Right lobe of liver (tissue), 6 donors: Measurements from ENCODE around the gene MOCOS. TPM values are rescaled to one million over a fixed set of nuclear protein-coding genes. Genes with fewer than 3 reads are reported as not detected.

Experiments
- ATAC-seq, 4 donors: fragments of 200-7000 bp; cut with Tn5 transposase; one replicate each; pipeline ENCODE4 v1.9.1; 2020; ENCODE audit warnings: mild to moderate bottlenecking in 4 of 4, moderate library complexity in 4 of 4
- DNase-seq, 3 donors: peaks; one replicate each; pipeline ENCODE4 v3.0.0-alpha.2; 2020
- H3K27ac ChIP-seq, 3 donors: fragments of 200-600 bp; one replicate each; pipeline ENCODE4 v1.8.0; 2022
- H3K27me3 ChIP-seq, 2 donors: fragments of 200-600 bp; one replicate each; pipeline ENCODE4 v1.8.0; 2022
- H3K36me3 ChIP-seq, 4 donors: fragments of 200-600 bp; sonication (generic) in 1 of 4; one replicate each; pipeline versions ENCODE4 v1.5.1 to v1.8.0; 2017 to 2022; ENCODE audit warnings: control low read depth in 1 of 4
- H3K4me1 ChIP-seq, 4 donors: fragments of 200-600 bp; sonication (generic) in 1 of 4; one replicate each; pipeline versions ENCODE4 v1.5.1 to v1.8.0; 2017 to 2022; ENCODE audit warnings: control low read depth in 1 of 4
- H3K4me3 ChIP-seq, 3 donors: fragments of 200-600 bp; one replicate each; pipeline ENCODE4 v1.8.0; 2022
- H3K9me3 ChIP-seq, 4 donors: fragments of 200-600 bp; sonication (generic) in 1 of 4; one replicate each; pipeline versions ENCODE4 v1.5.1 to v1.8.0; 2017 to 2022; ENCODE audit warnings: control low read depth in 1 of 4
- POLR2A ChIP-seq: fragments of 450-650 bp; IDR thresholded peaks from one replicate; pipeline ENCODE4 v1.6.1; 2017; ENCODE audit warnings: antibody characterized with exemption, mild to moderate bottlenecking
- WGBS: methylation state at CpG from one replicate; pipeline ENCODE4 v1.1.6; 2018; ENCODE audit warnings: low coverage, low lambda C conversion rate; ENCODE audit not compliant: insufficient coverage; ENCODE audit errors: missing lambda C conversion rate; 5-methylcytosine and 5-hydroxymethylcytosine counted together
- intact Hi-C, 2 donors: fragments of 100-400 bp; cut with DNase I; formaldehyde crosslinking; loops; one replicate each; pipeline versions ENCODE4 v1.11.2 to v1.14.1; 2022
- total RNA-seq, 6 experiments: library from RNA; depleted of rRNA in 2 of 6; stranded (reverse); fragments of >200 nt in 2 of 6; fragmentation: NEBNext Ultra II Directional in 3 of 6; extraction: Animal tissue kit (Norgen Biotek cat#: 25700) in 3 of 6; gene quantifications; one replicate each; pipeline versions ENCODE4 v1.1.0 to v1.2.4, GENCODE V29; 2016 to 2023
- TF ChIP-seq, protein P1 (sequence below), 4 donors: fragments of 200-600 bp in 3 of 4; fragments of 450-650 bp in 1 of 4; IDR thresholded peaks; one replicate each; pipeline versions ENCODE4 v1.5.1 to v1.8.0; 2016 to 2022; ENCODE audit warnings: antibody characterized with exemption in 4 of 4, mild to moderate bottlenecking in 2 of 4
- donor health status: DM: no; HTN: yes; CAD: no.
- donor health status: DM: no; HTN: no; CAD: no.
- donor health status: DM: no; HTN: no; CAD: no.
- donor health status: DM: no; HTN: yes; CAD: no.
- donor health status: DM: no; HTN: yes; CAD: no.

MOCOS gene
- total RNA-seq, 6 experiments from 2014 or later = 12.2 to 35.2 (median 25.2) TPM

DNA sequence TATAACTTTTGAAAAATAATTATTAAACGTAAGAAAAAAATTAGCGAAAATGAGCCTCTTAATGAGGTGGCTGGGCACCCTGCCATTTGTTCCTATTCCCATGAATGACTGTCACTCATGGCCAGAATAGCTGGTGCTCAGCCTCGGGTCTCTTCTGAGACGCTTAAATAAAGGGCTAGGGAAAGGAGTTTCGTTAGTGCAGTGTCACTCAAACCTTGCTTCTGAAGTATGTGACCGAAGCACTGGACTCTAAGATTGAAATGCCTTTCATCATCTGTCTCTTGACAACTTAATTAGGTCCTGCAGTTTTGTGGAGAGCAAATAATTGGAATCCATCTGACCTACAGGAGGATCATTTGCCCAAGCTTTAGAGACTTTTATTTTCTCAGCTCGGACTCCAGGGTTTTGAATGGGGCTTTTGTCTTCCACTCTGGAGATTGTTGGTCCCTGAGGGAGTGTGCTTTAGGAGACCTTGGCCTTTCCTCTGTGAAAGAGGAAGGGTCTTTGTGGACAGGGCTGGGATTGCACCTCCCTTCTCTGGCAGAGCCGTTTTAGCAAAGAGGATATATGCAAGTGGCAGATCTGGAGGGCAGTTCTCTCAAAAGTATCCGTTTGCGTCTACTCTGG, 67.9 kb downstream of the MOCOS start:
- H3K36me3 ChIP-seq = peaks cover 0 to 39% (median 5%) of the 10 kb centered on the region in 4 donors
- ATAC-seq (no peak), DNase-seq (no peak)
- H3K27ac ChIP-seq = no peak overlapping the region
- H3K9me3 ChIP-seq = no peaks in the 10 kb centered on the region
- WGBS = 80% methylated on average over 7 of the region's 10 CpGs
- no peaks in the 10 kb centered on the region for H3K27me3 ChIP-seq
- H3K4me3 ChIP-seq = no peak overlapping the region
- no peaks in the 10 kb centered on the region for H3K4me1 ChIP-seq
- intact Hi-C loops = no loop called here
- TF ChIP-seq, protein P1, sequence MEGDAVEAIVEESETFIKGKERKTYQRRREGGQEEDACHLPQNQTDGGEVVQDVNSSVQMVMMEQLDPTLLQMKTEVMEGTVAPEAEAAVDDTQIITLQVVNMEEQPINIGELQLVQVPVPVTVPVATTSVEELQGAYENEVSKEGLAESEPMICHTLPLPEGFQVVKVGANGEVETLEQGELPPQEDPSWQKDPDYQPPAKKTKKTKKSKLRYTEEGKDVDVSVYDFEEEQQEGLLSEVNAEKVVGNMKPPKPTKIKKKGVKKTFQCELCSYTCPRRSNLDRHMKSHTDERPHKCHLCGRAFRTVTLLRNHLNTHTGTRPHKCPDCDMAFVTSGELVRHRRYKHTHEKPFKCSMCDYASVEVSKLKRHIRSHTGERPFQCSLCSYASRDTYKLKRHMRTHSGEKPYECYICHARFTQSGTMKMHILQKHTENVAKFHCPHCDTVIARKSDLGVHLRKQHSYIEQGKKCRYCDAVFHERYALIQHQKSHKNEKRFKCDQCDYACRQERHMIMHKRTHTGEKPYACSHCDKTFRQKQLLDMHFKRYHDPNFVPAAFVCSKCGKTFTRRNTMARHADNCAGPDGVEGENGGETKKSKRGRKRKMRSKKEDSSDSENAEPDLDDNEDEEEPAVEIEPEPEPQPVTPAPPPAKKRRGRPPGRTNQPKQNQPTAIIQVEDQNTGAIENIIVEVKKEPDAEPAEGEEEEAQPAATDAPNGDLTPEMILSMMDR (IDR thresholded peaks at IDR 0.05) = no peak
- TF ChIP-seq POLR2A = no peak

DNA sequence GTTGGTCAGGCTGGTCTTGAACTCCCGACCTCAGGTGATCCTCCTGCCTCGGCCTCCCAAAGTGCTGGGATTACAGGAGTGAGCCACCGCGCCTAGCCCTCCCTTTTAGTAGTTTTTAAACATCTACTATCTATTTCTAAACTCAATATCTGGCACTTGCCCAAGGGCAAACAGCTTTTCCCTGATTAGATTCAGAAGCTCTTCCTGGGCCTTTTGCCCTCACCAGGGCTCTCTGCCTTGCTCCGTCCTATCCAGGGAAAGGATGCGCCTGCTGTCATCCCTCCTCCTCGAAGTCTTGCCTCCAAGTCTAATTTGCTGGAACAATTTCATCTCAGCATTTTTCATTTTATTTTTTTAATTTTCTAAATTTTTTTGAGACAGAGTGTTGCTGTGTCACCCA, 68.8 kb downstream of the MOCOS start:
- H3K27me3 ChIP-seq = no peaks in the 10 kb centered on the region
- TF ChIP-seq, protein P1 (IDR thresholded peaks at IDR 0.05) = no peak
- no peak for TF ChIP-seq POLR2A
- WGBS = 60% methylated on average over 7 of the region's 7 CpGs
- no peaks in the 10 kb centered on the region for H3K9me3 ChIP-seq
- DNase-seq = peak in 1 of 3 donors; percentile 53
- H3K4me1 ChIP-seq = no peaks in the 10 kb centered on the region
- peaks cover 0 to 30% (median 6%) of the 10 kb centered on the region in 4 donors for H3K36me3 ChIP-seq
- peak; percentile 59 to 75 (median 64) for ATAC-seq
- H3K27ac ChIP-seq = no peak overlapping the region
- no peak overlapping the region for H3K4me3 ChIP-seq
- intact Hi-C loops = no loop called here

DNA sequence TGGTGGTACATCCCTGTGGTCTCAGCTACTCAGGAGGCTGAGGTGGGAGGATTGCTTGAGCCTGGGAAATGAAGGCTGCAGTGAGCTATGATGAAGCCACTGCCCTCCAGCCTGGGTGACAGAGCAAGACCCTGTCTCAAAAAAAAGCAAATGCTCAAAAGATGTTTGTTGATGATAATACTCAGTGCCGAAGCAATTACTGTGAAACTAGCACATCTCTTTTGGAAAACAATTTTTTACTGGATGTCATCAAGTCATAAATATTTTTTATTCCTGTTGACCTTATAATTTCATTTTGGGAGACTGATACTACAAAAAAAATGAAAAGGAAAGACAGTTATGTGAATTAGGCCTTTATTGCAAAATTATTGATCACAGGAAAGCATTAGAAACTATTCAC, 75.7 kb downstream of the MOCOS start:
- no peaks in the 10 kb centered on the region for H3K9me3 ChIP-seq
- DNase-seq (no peak), ATAC-seq (no peak)
- no peak overlapping the region for H3K27ac ChIP-seq
- intact Hi-C loops = no loop called here
- WGBS = 100% methylated on average over 1 of the region's 1 CpG
- H3K4me3 ChIP-seq = no peak overlapping the region
- H3K27me3 ChIP-seq = no peaks in the 10 kb centered on the region
- TF ChIP-seq POLR2A = no peak
- TF ChIP-seq, protein P1 (IDR thresholded peaks at IDR 0.05) = no peak
- H3K4me1 ChIP-seq = no peaks in the 10 kb centered on the region
- peaks cover 0 to 12% (median 6%) of the 10 kb centered on the region in 4 donors for H3K36me3 ChIP-seq

DNA sequence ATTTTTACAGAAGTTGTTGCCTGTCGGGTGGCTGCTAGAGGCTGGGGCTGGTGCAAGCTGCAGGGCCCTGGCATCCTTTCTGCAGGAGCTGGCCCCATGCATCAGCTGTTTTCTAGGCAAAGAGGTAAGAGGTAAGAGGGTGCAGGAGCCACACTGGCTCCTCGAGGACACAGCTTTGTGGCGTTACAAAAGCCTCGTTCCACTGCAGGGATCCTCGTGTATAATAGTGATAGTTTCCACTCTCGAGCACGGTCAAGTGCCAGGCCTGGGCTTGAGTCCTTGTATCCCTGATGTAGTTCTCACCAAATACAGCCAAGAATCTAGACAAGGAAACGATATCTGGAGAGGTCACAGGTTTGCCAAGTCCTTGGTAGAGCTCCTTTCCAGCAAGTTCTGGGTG, 77.0 kb downstream of the MOCOS start:
- TF ChIP-seq POLR2A = no peak
- TF ChIP-seq, protein P1 (IDR thresholded peaks at IDR 0.05) = no peak
- 63% methylated on average over 3 of the region's 8 CpGs for WGBS
- Histone ChIP-seq H3K9me3 (no peaks in the 10 kb centered on the region), H3K4me3 (no peak overlapping the region), H3K27ac (no peak overlapping the region), H3K36me3 (peaks cover 0 to 10% (median 3%) of the 10 kb centered on the region in 4 donors), H3K27me3 (no peaks in the 10 kb centered on the region), H3K4me1 (no peaks in the 10 kb centered on the region)
- DNase-seq = no peak
- intact Hi-C loops = no loop called here
- ATAC-seq = no peak
